Panc1 (cell line): ENCODE measurements around the gene VWA7.

ENCODE experiments used
- POLR2AphosphoS5 ChIP-seq: IDR thresholded peaks from 2 replicates; pipeline ENCODE4 v1.6.1; 2012; ENCODE audit warnings: mild to moderate bottlenecking, low read depth, low read length, moderate library complexity
- TF ChIP-seq, protein P1 (sequence below): fragments of 450-650 bp; IDR thresholded peaks from 2 replicates; pipeline ENCODE4 v1.5.1; 2017; ENCODE audit warnings: mild to moderate bottlenecking
- TF ChIP-seq, protein P2 (sequence below), 2 experiments: IDR thresholded peaks; 2 replicates each; pipeline ENCODE4 v1.6.1; 2011 to 2012; ENCODE audit warnings: low read depth in 2 of 2, control low read depth in 1 of 2, low read length in 1 of 2, mild to moderate bottlenecking in 1 of 2, moderate library complexity in 1 of 2; ENCODE audit not compliant: insufficient read depth in 1 of 2

DNA sequence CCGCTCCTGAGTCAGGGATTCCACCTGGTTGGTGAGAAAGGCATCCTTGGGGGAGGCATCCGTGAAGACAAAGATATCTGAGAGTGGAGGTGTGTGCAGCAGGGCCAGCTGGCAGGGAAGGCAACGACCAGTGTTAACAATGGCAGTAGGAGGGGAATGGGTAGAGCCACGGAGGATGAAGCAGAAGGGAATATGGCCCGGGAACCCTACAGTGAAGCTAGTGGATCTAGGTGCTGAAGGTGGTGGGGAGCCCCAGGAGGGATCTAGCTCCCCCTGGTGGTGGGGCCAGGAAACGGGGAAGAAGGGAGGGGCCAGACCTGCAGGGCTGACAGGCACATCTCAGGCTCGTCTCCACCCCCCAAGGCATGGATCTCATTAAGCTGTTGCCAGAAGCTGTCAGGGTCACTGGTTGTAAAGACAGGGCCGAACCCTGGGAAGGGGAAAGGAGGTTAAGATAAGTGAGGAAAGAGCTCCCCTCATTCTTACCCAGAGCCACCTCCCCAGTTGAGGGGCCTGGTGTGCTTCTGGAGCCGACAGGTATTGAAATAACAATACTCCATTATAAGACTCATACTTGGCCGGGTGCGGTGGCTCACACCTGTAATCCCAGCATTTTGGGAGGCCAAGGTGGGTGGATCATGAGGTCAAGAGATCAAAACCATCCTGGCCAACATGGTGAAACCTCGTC, 7.3 kb downstream of the VWA7 start:
- no peak for TF ChIP-seq POLR2AphosphoS5
- TF ChIP-seq, protein P1, sequence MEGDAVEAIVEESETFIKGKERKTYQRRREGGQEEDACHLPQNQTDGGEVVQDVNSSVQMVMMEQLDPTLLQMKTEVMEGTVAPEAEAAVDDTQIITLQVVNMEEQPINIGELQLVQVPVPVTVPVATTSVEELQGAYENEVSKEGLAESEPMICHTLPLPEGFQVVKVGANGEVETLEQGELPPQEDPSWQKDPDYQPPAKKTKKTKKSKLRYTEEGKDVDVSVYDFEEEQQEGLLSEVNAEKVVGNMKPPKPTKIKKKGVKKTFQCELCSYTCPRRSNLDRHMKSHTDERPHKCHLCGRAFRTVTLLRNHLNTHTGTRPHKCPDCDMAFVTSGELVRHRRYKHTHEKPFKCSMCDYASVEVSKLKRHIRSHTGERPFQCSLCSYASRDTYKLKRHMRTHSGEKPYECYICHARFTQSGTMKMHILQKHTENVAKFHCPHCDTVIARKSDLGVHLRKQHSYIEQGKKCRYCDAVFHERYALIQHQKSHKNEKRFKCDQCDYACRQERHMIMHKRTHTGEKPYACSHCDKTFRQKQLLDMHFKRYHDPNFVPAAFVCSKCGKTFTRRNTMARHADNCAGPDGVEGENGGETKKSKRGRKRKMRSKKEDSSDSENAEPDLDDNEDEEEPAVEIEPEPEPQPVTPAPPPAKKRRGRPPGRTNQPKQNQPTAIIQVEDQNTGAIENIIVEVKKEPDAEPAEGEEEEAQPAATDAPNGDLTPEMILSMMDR, result peak; percentile 94
- TF ChIP-seq, protein P2, sequence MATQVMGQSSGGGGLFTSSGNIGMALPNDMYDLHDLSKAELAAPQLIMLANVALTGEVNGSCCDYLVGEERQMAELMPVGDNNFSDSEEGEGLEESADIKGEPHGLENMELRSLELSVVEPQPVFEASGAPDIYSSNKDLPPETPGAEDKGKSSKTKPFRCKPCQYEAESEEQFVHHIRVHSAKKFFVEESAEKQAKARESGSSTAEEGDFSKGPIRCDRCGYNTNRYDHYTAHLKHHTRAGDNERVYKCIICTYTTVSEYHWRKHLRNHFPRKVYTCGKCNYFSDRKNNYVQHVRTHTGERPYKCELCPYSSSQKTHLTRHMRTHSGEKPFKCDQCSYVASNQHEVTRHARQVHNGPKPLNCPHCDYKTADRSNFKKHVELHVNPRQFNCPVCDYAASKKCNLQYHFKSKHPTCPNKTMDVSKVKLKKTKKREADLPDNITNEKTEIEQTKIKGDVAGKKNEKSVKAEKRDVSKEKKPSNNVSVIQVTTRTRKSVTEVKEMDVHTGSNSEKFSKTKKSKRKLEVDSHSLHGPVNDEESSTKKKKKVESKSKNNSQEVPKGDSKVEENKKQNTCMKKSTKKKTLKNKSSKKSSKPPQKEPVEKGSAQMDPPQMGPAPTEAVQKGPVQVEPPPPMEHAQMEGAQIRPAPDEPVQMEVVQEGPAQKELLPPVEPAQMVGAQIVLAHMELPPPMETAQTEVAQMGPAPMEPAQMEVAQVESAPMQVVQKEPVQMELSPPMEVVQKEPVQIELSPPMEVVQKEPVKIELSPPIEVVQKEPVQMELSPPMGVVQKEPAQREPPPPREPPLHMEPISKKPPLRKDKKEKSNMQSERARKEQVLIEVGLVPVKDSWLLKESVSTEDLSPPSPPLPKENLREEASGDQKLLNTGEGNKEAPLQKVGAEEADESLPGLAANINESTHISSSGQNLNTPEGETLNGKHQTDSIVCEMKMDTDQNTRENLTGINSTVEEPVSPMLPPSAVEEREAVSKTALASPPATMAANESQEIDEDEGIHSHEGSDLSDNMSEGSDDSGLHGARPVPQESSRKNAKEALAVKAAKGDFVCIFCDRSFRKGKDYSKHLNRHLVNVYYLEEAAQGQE (IDR thresholded peaks at IDR 0.05; ENCODE audit: insufficient read depth in 1 of 2, low read depth in 2 of 2, low read length in 1 of 2), result no peak
